Calu3 (cell line): ENCODE measurements around the gene NCEH1. TPM values are rescaled to one million over a fixed set of nuclear protein-coding genes. Genes with fewer than 3 reads are reported as not detected.
"Not testable (repeated sequence)": the region's sequence is repeated elsewhere in the genome, so short reads cannot be mapped to it uniquely, and the experiment has no call there.

Source experiments
- Bru-seq: library from RNA; stranded (reverse); fragments of 400-500 nt; gene quantifications from one replicate; lab custom pipeline; 2021; lab: Mats Ljungman, UMichigan
- BruChase-seq, 2 experiments: library from RNA; stranded (reverse); fragments of 400-500 nt; gene quantifications; one replicate each; lab custom pipeline; 2021; lab: Mats Ljungman, UMichigan
- BruUV-seq: library from RNA; stranded (reverse); fragments of 400-500 nt; replicated peaks from 2 replicates; lab custom pipeline; 2021; lab: Mats Ljungman, UMichigan
- CTCF ChIA-PET: fragments of 300-600 bp; sonication (Branson Sonifier 250); formaldehyde crosslinking; loops from one replicate; lab custom pipeline; 2022; ENCODE audit warnings: antibody characterized with exemption; lab: Charles Lee
- DNase-seq: peaks from one replicate; pipeline ENCODE4 v3.0.0; 2022
- H3K27ac Mint-ChIP-seq: one replicate; pipeline ENCODE4 v1.8.0; 2022; ENCODE audit warnings: mixed read lengths; ENCODE audit not compliant: unreplicated experiment
- H3K27me3 Mint-ChIP-seq: one replicate; pipeline ENCODE4 v1.8.0; 2022; ENCODE audit warnings: mixed read lengths; ENCODE audit not compliant: unreplicated experiment
- H3K36me3 Mint-ChIP-seq: one replicate; pipeline ENCODE4 v1.8.0; 2022; ENCODE audit warnings: mild to moderate bottlenecking, moderate library complexity, mixed read lengths; ENCODE audit not compliant: insufficient read depth, unreplicated experiment
- H3K4me1 Mint-ChIP-seq: one replicate; pipeline ENCODE4 v1.8.0; 2022; ENCODE audit warnings: mild to moderate bottlenecking, low read depth, mixed read lengths; ENCODE audit not compliant: unreplicated experiment
- H3K4me3 Mint-ChIP-seq: one replicate; pipeline ENCODE4 v1.8.0; 2022; ENCODE audit warnings: mild to moderate bottlenecking, low read depth, moderate library complexity, mixed read lengths; ENCODE audit not compliant: unreplicated experiment
- H3K9me3 Mint-ChIP-seq: one replicate; pipeline ENCODE4 v1.8.0; 2022; ENCODE audit warnings: low read depth, mixed read lengths; ENCODE audit not compliant: unreplicated experiment
- CTCF ChIP-seq: fragments of 200-600 bp; IDR thresholded peaks from one replicate; pipeline ENCODE4 v1.8.0; 2022; ENCODE audit warnings: antibody characterized with exemption; ENCODE audit not compliant: unreplicated experiment
- intact Hi-C: fragments of 100-400 bp; cut with micrococcal nuclease; formaldehyde crosslinking; loops from one replicate; pipeline ENCODE4 v1.10.0; 2022; ENCODE audit not compliant: unreplicated experiment
- long read RNA-seq: library from polyadenylated mRNA; stranded (forward); transcript quantifications from one replicate; pipeline ENCODE4 v2.0.0, GENCODE V29; 2022
- total RNA-seq: library from RNA; stranded (reverse); gene quantifications from 2 replicates; pipeline ENCODE4 v1.2.3, GENCODE V29; 2022

The NCEH1 gene
- total RNA-seq (159 and 163 TPM in 2 replicates), Bru-seq, nascent RNA (percentile 97 among the genes with signal in this experiment), BruChase-seq, experiment 1, labeled RNA remaining after a 6-hour chase (percentile 96 among the genes with signal in this experiment), BruChase-seq, experiment 2, labeled RNA remaining after a 2-hour chase (percentile 94 among the genes with signal in this experiment)
- long read RNA-seq, full-length matches to known transcripts = 220 of 245 reads
- long read RNA-seq, partial matches to known transcripts = 1 of 245 reads
- long read RNA-seq, other reads (novel, unspliced or antisense) = 24 of 245 reads

GRCh38 chr3:172710664-172711453 lies at the start of gene NCEH1:
Gene NCEH1 (minus strand): TSS chr3:172711067. CDS start chr3:172710984, 83 bp downstream.
- CTCF ChIA-PET = interaction anchor here (0.5 to 3.3 kb wide), 13 partner anchors 10 to 137 kb away, joined by 3 to 59 read pairs (median 4); partner anchors contain the start of gene ECT2
- TF ChIP-seq CTCF = peak; percentile 97
- H3K36me3 Mint-ChIP-seq = peaks cover 46% of the 10 kb centered on the region
- TSS peak; percentile 68 for BruUV-seq
- peak within 1 kb of the TSS; percentile 96 for H3K4me3 Mint-ChIP-seq
- no peaks in the 10 kb centered on the region for H3K27me3 Mint-ChIP-seq
- no peaks in the 10 kb centered on the region for H3K9me3 Mint-ChIP-seq
- intact Hi-C loops = loop anchor here (1.0 to 2.0 kb wide), 3 partner anchors 20 to 39 kb away; partner anchors contain the start of gene ECT2
- H3K27ac Mint-ChIP-seq = peak within 1 kb of the TSS; percentile 98
- peaks cover 44% of the 10 kb centered on the region for H3K4me1 Mint-ChIP-seq
- peak; percentile 97 for DNase-seq

- H3K4me3 Mint-ChIP-seq, intact Hi-C loops, DNase-seq, H3K9me3 Mint-ChIP-seq, CTCF ChIA-PET, BruUV-seq, H3K27me3 Mint-ChIP-seq: not testable (repeated sequence)
- peaks cover 69% of the 10 kb centered on the region for H3K36me3 Mint-ChIP-seq
- peak overlapping the region; percentile 42 for H3K27ac Mint-ChIP-seq
- peaks cover 13% of the 10 kb centered on the region for H3K4me1 Mint-ChIP-seq
Measured at GRCh38 chr3:172760416-172760815, 49.5 kb upstream of the NCEH1 start.

- CTCF ChIA-PET = no interaction called here
- H3K9me3 Mint-ChIP-seq = no peaks in the 10 kb centered on the region
- H3K36me3 Mint-ChIP-seq = peaks cover 77% of the 10 kb centered on the region
- H3K27me3 Mint-ChIP-seq = no peaks in the 10 kb centered on the region
- no peak for DNase-seq
- peaks cover 57% of the 10 kb centered on the region for H3K4me1 Mint-ChIP-seq
- peak overlapping the region; percentile 39 for H3K27ac Mint-ChIP-seq
- intact Hi-C loops = no loop called here
- no TSS peak for BruUV-seq
- H3K4me3 Mint-ChIP-seq = peak overlapping the region; percentile 85
- no peak for TF ChIP-seq CTCF
Measured at GRCh38 chr3:172753125-172753524, 42.3 kb upstream of the NCEH1 start.

GRCh38 chr3:172752651-172753050 lies 41.8 kb upstream of the NCEH1 start:
- intact Hi-C loops = no loop called here
- CTCF ChIA-PET = interaction anchor here (3.9 kb wide), 1 partner anchor 79 kb away, joined by 80 read pairs; no protein-coding TSS in a partner anchor
- no peak for DNase-seq
- no peak for TF ChIP-seq CTCF
- Mint-ChIP-seq H3K27ac (peak overlapping the region; percentile 39), H3K4me1 (peaks cover 52% of the 10 kb centered on the region), H3K36me3 (peaks cover 72% of the 10 kb centered on the region), H3K9me3 (no peaks in the 10 kb centered on the region), H3K4me3 (peak overlapping the region; percentile 85), H3K27me3 (no peaks in the 10 kb centered on the region)
- BruUV-seq = no TSS peak
